ENCODE data around the gene ATXN2. TPM values are rescaled to one million over a fixed set of nuclear protein-coding genes. Genes with fewer than 3 reads are reported as not detected.
"Not testable (repeated sequence)": the region's sequence is repeated elsewhere in the genome, so short reads cannot be mapped to it uniquely, and the experiment has no call there.

Gene ATXN2
- total RNA-seq, 3 donors from 2014 or later = 36.6 to 66.2 (median 64.0) TPM

GRCh38 chr12:111597831-111598636 is 1.1 kb downstream of the ATXN2 start:
- Histone ChIP-seq H3K9me3 (no peaks in the 10 kb centered on the region), H3K4me1 (peaks cover 0 to 10% of the 10 kb centered on the region in 2 donors), H3K27ac (peak overlapping the region; percentile 94 to 99), H3K27me3 (no peaks in the 10 kb centered on the region), H3K4me3 (peak overlapping the region; percentile 86 to 96 (median 96)), H3K36me3 (no peaks in the 10 kb centered on the region)
- peak; percentile 23 to 57 for DNase-seq (ENCODE audit: low spot score in 2 of 2)
- intact Hi-C loops (cut with DNase I; ENCODE audit: low total_unique reads) = no loop called here
- TF ChIP-seq POLR2AphosphoS5 (IDR thresholded peaks at IDR 0.05) (no peak), CTCF (IDR thresholded peaks at IDR 0.05) (no peak), POLR2A (IDR thresholded peaks at IDR 0.05) (no peak)

GRCh38 chr12:111596985-111597830 is 1.9 kb downstream of the ATXN2 start:
- peaks cover 0 to 10% of the 10 kb centered on the region in 2 donors for H3K4me1 ChIP-seq
- H3K27ac ChIP-seq = peak overlapping the region; percentile 94 to 99
- DNase-seq (ENCODE audit: low spot score in 2 of 2) = peak; percentile 43 to 61
- H3K27me3 ChIP-seq = no peaks in the 10 kb centered on the region
- peak overlapping the region; percentile 86 to 96 (median 96) for H3K4me3 ChIP-seq
- no peaks in the 10 kb centered on the region for H3K36me3 ChIP-seq
- TF ChIP-seq CTCF (IDR thresholded peaks at IDR 0.05) = no peak
- H3K9me3 ChIP-seq = no peaks in the 10 kb centered on the region
- intact Hi-C loops (cut with DNase I; ENCODE audit: low total_unique reads) = no loop called here

GRCh38 chr12:111595341-111595835 is 3.7 kb downstream of the ATXN2 start:
- Histone ChIP-seq H3K4me1 (peaks cover 0 to 10% of the 10 kb centered on the region in 2 donors), H3K27ac (peak overlapping the region in 1 of 2 donors; percentile 45)
- H3K36me3 ChIP-seq; DNase-seq (ENCODE audit: low spot score in 2 of 2); intact Hi-C loops (cut with DNase I; ENCODE audit: low total_unique reads); H3K9me3 ChIP-seq; H3K4me3 ChIP-seq; H3K27me3 ChIP-seq: not testable (repeated sequence)

GRCh38 chr12:111591399-111592010 is 7.6 kb downstream of the ATXN2 start:
- H3K36me3 ChIP-seq; DNase-seq (ENCODE audit: low spot score in 2 of 2); H3K4me1 ChIP-seq; intact Hi-C loops (cut with DNase I; ENCODE audit: low total_unique reads); H3K4me3 ChIP-seq; H3K9me3 ChIP-seq; H3K27ac ChIP-seq; H3K27me3 ChIP-seq: not testable (repeated sequence)

GRCh38 chr12:111590552-111590951 is 8.6 kb downstream of the ATXN2 start:
- DNase-seq (ENCODE audit: low spot score in 2 of 2) = no peak
- no peak overlapping the region for H3K27ac ChIP-seq
- no peak for TF ChIP-seq POLR2A (IDR thresholded peaks at IDR 0.05)
- no peak for TF ChIP-seq POLR2AphosphoS5 (IDR thresholded peaks at IDR 0.05)
- no peak for TF ChIP-seq CTCF (IDR thresholded peaks at IDR 0.05)
- H3K4me1 ChIP-seq = no peaks in the 10 kb centered on the region
- no peaks in the 10 kb centered on the region for H3K27me3 ChIP-seq
- no peaks in the 10 kb centered on the region for H3K9me3 ChIP-seq
- no peaks in the 10 kb centered on the region for H3K36me3 ChIP-seq
- intact Hi-C loops (cut with DNase I; ENCODE audit: low total_unique reads) = no loop called here
- H3K4me3 ChIP-seq = no peak overlapping the region

Data from breast epithelium (tissue), 4 donors.